Lung (tissue), 12 donors: ENCODE results near the gene GMPR. TPM values are rescaled to one million over a fixed set of nuclear protein-coding genes. Genes with fewer than 3 reads are reported as not detected.

ENCODE experiments used
- ATAC-seq: fragments of 200-7000 bp; cut with Tn5 transposase; one replicate; pipeline ENCODE4 v1.9.1; 2020; ENCODE audit warnings: moderate number of reproducible peaks; ENCODE audit not compliant: insufficient read depth, low FRiP score
- DNase-seq, 3 donors: peaks; one replicate each; pipeline ENCODE4 v3.0.0-alpha.2; 2013 to 2017
- H3K27ac ChIP-seq, 2 donors: one replicate each; pipeline ENCODE4 v1.5.1; 2013; ENCODE audit warnings: mild to moderate bottlenecking in 2 of 2, moderate library complexity in 2 of 2, control low read depth in 1 of 2, inconsistent platforms in 1 of 2, low read depth in 1 of 2, low read length in 1 of 2
- H3K27me3 ChIP-seq, 3 donors: one replicate each; pipeline ENCODE4 v1.5.1; 2013; ENCODE audit warnings: low read length in 2 of 3; ENCODE audit not compliant: control insufficient read depth in 3 of 3, insufficient read depth in 3 of 3
- H3K36me3 ChIP-seq, 4 donors: one replicate each; pipeline ENCODE4 v1.5.1; 2013; ENCODE audit warnings: low read length in 4 of 4, mild to moderate bottlenecking in 1 of 4, moderate library complexity in 1 of 4; ENCODE audit not compliant: control insufficient read depth in 4 of 4, insufficient read depth in 4 of 4
- H3K4me1 ChIP-seq, 5 donors: one replicate each; pipeline ENCODE4 v1.5.1; 2013; ENCODE audit warnings: low read length in 5 of 5, mild to moderate bottlenecking in 2 of 5, moderate library complexity in 1 of 5; ENCODE audit not compliant: control insufficient read depth in 5 of 5, insufficient read depth in 5 of 5
- H3K4me3 ChIP-seq: one replicate; pipeline ENCODE4 v1.5.1; 2013; ENCODE audit warnings: mild to moderate bottlenecking, control low read depth, moderate library complexity
- H3K9ac ChIP-seq, 2 donors: one replicate each; pipeline ENCODE4 v1.5.1; 2013; ENCODE audit warnings: low read length in 2 of 2, control low read depth in 1 of 2; ENCODE audit not compliant: insufficient read depth in 1 of 2
- H3K9me3 ChIP-seq, 4 donors: one replicate each; pipeline ENCODE4 v1.5.1; 2013; ENCODE audit warnings: low read length in 3 of 4, mild to moderate bottlenecking in 1 of 4, moderate library complexity in 1 of 4; ENCODE audit not compliant: control insufficient read depth in 4 of 4, insufficient read depth in 3 of 4
- WGBS, 2 donors: extraction: QIAGEN DNeasy Blood & Tissue Kit; methylation state at CpG; one replicate each; pipeline ENCODE4 v1.1.7; 2013; 5-methylcytosine and 5-hydroxymethylcytosine counted together
- polyA plus RNA-seq, 2 donors: library from polyadenylated mRNA; stranded (reverse); fragments of 200-250 nt; gene quantifications; one replicate each; pipeline ENCODE4 v1.2.1, GENCODE V29; 2013
- total RNA-seq, 2 donors: library from RNA; depleted of rRNA in 1 of 2; stranded (reverse); fragments of >200 nt in 1 of 2; gene quantifications; one replicate each; pipeline ENCODE4 v1.2.1, GENCODE V29; 2014 to 2021
- TF ChIP-seq, protein P1 (sequence below): IDR thresholded peaks from 2 replicates; pipeline ENCODE4 v1.5.1; 2012; ENCODE audit warnings: mild to moderate bottlenecking; ENCODE audit errors: control extremely low read depth, extremely low read depth
- donor health status: control.
- donor health status: control.
- donor health status: Bipolar disorder and iron deficiency.
- donor health status: healthy.
- donor health status: DM: yes; HTN: yes; CAD: no.

Gene GMPR
- total and polyA plus RNA-seq, 4 donors, result 8.6 to 16.6 (median 12.9) TPM

DNA sequence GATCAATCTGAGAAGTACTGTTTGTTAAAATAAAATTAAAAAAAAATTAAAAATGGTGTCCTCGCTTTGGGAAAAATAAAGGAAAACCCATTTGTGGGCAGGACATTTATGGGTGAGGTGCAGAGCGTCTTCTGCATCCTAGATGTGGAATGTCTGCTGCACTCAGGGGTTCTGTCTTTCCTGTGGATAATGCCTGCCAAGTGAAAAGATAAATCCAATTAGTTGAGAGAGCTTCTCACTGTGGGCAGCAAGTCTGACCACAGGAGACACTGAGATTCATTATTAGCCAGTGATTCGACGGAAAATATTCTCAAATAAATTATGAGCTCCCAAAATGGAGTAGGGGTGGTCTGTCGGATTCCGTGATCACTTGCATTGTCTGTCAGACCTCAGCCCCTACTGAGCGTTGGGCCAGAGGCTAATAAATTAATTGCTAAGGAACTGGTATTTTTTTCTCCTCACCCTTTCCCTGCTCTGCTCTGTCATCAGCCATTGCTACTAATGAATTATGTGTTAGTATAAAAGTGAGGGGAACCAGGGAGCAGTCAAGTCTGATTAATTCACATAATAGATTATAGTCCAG, 10.0 kb downstream of the GMPR start:
- Histone ChIP-seq H3K4me3 (no peak overlapping the region), H3K27me3 (no peaks in the 10 kb centered on the region), H3K27ac (no peak overlapping the region), H3K4me1 (peaks cover 1 to 21% (median 5%) of the 10 kb centered on the region in 5 donors), H3K9ac (no peak overlapping the region), H3K9me3 (no peaks in the 10 kb centered on the region), H3K36me3 (peaks cover 0 to 12% (median 0%) of the 10 kb centered on the region in 4 donors)
- TF ChIP-seq, protein P1, sequence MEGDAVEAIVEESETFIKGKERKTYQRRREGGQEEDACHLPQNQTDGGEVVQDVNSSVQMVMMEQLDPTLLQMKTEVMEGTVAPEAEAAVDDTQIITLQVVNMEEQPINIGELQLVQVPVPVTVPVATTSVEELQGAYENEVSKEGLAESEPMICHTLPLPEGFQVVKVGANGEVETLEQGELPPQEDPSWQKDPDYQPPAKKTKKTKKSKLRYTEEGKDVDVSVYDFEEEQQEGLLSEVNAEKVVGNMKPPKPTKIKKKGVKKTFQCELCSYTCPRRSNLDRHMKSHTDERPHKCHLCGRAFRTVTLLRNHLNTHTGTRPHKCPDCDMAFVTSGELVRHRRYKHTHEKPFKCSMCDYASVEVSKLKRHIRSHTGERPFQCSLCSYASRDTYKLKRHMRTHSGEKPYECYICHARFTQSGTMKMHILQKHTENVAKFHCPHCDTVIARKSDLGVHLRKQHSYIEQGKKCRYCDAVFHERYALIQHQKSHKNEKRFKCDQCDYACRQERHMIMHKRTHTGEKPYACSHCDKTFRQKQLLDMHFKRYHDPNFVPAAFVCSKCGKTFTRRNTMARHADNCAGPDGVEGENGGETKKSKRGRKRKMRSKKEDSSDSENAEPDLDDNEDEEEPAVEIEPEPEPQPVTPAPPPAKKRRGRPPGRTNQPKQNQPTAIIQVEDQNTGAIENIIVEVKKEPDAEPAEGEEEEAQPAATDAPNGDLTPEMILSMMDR, result no peak
- ATAC-seq, result no peak
- DNase-seq, result no peak
- WGBS, 2 donors, result 96 to 98% methylated on average over 7 of the region's 7 CpGs

DNA sequence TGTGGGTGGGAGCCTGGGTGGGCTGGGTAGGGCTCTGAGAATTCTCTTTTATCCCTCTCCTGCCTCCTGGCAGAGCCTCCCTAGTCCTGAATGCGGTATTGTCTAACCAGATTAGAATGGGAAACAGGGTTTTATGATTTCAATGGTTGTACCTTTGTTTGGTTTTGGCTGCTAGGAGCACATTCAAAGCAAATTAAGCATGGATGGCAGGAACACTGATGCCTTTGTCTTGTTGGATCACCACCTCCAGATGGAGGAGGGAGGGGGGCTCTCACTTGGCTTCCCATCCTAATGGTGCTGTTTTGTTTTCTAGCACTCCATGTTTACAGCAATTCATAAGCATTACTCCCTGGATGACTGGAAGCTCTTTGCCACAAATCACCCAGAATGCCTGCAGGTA, 11.6 kb downstream of the GMPR start:
- no peak overlapping the region for H3K27ac ChIP-seq
- no peak overlapping the region for H3K9ac ChIP-seq
- DNase-seq (no peak), ATAC-seq (no peak)
- H3K4me1 ChIP-seq, result peaks cover 0 to 10% (median 0%) of the 10 kb centered on the region in 5 donors
- peaks cover 0 to 12% (median 0%) of the 10 kb centered on the region in 4 donors for H3K36me3 ChIP-seq
- TF ChIP-seq, protein P1, result no peak
- no peak overlapping the region for H3K4me3 ChIP-seq
- H3K9me3 ChIP-seq, result no peaks in the 10 kb centered on the region
- no peaks in the 10 kb centered on the region for H3K27me3 ChIP-seq
- WGBS, 2 donors, result 96 to 100% methylated on average over 1 of the region's 1 CpG

DNA sequence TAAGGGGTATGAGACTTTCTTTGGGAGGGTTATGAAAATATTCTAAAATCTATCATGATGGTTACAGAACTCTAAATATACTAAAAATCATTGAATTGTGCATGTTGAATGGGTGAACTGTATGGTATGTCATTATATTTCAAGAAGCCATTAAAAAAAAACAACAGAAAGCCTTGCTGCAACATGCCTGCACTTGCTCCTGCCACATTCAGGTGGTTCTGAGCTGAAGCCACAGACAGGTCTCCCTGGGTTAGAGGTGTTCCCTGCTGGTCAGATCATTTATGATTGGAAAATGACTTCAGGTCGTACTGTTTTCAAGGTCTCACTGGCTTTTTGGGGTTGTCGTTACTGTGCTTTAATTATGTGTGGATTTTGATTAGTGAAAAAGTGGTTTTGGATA, 13.3 kb downstream of the GMPR start:
- WGBS, 2 donors, result 93 to 96% methylated on average over 2 of the region's 2 CpGs
- H3K27me3 ChIP-seq, result no peaks in the 10 kb centered on the region
- H3K36me3 ChIP-seq, result peaks cover 0 to 12% (median 0%) of the 10 kb centered on the region in 4 donors
- TF ChIP-seq, protein P1, result no peak
- H3K9me3 ChIP-seq, result no peaks in the 10 kb centered on the region
- H3K4me1 ChIP-seq, result peaks cover 0 to 5% (median 1%) of the 10 kb centered on the region in 5 donors
- H3K27ac ChIP-seq, result no peak overlapping the region
- DNase-seq, result no peak
- ATAC-seq, result no peak
- no peak overlapping the region for H3K4me3 ChIP-seq
- H3K9ac ChIP-seq, result no peak overlapping the region
